Activated CD4-positive, alpha-beta T cell treated with anti-CD3 and anti-CD28 coated beads for 1 hour (primary cell): ENCODE results near the gene SRRT.

Experiments used
- DNase-seq: peaks from one replicate; pipeline ENCODE4 v3.0.0-alpha.2; 2020

The SRRT gene, protein sequence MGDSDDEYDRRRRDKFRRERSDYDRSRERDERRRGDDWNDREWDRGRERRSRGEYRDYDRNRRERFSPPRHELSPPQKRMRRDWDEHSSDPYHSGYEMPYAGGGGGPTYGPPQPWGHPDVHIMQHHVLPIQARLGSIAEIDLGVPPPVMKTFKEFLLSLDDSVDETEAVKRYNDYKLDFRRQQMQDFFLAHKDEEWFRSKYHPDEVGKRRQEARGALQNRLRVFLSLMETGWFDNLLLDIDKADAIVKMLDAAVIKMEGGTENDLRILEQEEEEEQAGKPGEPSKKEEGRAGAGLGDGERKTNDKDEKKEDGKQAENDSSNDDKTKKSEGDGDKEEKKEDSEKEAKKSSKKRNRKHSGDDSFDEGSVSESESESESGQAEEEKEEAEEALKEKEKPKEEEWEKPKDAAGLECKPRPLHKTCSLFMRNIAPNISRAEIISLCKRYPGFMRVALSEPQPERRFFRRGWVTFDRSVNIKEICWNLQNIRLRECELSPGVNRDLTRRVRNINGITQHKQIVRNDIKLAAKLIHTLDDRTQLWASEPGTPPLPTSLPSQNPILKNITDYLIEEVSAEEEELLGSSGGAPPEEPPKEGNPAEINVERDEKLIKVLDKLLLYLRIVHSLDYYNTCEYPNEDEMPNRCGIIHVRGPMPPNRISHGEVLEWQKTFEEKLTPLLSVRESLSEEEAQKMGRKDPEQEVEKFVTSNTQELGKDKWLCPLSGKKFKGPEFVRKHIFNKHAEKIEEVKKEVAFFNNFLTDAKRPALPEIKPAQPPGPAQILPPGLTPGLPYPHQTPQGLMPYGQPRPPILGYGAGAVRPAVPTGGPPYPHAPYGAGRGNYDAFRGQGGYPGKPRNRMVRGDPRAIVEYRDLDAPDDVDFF

DNA sequence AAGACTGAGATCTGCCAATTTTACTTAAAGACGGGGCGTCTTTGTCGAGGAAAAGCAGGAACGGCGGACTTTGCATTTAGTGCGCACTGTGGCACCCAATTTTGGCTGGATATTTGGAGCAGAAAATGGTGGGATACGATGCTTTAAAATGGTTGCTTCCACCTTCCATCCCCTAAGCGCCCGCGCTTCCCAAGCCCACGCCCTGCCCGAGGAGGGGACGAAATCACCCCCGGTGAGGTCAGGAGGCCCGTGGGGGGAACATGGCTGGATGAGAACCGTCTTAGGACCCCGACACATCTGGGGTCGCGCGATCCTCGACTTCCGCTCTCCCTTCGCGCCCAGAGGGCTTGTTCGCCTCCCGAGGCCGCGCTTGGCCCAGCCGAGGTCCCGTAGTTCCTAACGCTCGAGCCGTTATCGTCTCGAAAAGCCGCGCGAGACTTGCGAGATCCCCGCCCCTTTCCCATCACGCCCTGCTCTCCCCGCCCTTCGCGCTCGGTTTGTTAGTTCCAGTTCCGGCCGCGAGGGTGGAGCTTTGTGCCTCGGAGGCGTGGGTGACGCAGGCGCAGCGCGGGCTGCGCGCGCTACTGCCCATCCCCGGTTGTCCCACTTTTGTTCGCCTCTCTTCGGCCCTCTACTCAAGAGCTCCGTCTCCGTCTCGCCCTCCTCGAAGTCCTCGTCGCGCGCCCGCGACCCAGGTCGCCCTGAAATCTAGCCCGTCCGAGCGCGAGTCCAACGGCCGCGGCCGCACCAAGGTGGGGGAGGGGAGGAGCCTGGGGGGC is at the start of gene SRRT:
Gene SRRT (plus strand): TSS at position 527 of the 779 bp plus-strand sequence. CDS start 488 bp downstream, outside the sequence.
- peak; percentile 97 for DNase-seq

DNA sequence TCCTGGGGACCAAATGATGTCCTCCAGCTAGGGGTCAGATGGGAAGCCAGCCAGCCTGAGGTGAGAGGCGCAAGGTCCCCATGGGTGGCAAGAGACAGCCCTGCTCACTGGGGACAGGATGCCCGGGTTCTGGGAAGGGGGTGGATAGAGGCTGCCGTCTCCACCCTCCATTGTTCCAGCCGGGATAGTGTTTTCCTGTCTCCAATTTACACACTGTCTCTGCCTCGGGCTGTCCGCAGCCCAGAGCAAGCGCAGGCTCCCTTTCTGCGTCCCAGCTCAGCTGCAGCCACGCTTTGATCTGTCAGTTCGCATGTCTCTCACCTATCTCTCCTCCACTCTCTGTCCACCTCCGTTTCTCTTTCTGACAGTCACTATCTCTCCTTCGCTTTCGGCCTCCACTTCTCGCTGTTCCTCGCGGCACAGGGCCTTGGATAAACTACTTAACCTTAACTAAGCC is 49.7 kb upstream of the SRRT start:
- no peak for DNase-seq

DNA sequence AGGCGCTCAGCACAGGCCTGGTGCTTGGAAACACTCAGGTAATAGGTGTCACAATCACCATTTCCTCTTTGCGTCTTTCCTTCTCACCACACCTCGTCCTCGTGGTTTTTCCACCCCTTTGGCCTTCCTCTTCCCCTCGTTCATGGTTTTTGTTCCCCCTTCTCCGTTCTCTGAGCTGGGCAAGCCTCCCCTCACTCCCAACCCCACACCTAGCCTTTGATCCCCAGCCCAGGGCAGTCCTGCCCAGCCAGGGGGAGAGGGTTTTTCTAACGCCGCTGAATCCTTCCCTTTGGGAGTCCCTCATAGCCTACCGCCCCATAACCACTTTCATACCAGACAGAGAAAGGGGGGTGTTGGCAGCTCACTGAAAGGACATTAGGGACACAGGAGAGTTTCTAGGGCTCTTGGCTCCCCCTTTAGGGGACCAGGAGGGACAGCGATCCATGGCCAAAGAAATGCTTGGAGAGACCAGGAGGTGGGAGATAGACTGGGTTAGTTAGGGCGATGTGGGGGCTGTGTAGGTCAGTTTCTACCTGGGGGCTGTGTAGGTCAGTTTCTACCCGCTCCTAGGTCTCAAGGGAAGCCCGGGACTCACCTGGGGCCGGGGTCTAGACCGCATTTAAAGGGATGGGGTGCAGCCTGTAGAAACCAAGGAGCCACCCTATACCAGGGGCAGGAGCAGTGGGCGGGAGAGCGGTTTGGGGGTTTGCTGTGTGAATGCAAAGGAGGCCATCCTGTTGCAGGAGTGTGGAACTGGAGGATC is 49.0 kb upstream of the SRRT start:
- no peak for DNase-seq

DNA sequence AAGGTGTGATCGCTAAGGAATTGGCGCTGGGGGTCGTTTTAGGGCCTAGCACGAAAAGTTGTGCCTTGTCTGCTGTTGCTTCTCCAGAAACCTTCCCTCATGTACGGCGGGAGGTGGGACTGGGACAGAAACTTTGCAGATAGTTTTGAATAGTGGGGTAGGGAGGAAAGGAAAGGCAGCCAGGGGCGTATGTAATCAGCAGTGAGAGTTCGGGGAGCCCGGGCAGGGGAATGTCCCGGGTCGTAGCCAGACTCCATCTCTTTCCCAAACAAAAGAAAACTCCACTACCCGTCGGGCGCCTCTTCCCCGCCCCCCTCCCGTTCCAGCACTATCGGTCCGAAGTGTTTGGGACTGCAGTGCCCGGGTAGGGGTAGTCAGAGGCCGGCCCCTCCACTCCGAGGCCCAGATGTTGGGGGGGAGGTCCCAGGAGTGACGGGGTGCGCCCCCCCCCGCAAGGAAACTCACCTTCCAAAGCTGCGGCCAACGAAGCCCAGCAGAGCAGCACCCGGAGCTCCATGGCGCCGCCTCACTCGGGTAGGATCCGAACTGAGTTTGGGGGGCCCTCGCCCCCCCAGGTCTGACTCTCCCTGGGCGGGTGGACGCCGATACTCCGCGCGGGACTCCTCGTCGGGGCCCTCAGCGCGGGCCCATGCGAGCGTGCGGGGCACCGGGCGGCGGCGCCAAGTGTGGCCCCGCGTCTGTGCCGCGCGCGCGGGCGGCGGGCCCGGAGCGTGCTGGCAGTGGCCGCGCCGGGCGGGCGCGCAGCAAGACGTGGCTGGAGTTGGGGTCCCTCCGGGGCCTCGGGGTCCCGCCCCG is 48.2 kb upstream of the SRRT start:
- no peak for DNase-seq

DNA sequence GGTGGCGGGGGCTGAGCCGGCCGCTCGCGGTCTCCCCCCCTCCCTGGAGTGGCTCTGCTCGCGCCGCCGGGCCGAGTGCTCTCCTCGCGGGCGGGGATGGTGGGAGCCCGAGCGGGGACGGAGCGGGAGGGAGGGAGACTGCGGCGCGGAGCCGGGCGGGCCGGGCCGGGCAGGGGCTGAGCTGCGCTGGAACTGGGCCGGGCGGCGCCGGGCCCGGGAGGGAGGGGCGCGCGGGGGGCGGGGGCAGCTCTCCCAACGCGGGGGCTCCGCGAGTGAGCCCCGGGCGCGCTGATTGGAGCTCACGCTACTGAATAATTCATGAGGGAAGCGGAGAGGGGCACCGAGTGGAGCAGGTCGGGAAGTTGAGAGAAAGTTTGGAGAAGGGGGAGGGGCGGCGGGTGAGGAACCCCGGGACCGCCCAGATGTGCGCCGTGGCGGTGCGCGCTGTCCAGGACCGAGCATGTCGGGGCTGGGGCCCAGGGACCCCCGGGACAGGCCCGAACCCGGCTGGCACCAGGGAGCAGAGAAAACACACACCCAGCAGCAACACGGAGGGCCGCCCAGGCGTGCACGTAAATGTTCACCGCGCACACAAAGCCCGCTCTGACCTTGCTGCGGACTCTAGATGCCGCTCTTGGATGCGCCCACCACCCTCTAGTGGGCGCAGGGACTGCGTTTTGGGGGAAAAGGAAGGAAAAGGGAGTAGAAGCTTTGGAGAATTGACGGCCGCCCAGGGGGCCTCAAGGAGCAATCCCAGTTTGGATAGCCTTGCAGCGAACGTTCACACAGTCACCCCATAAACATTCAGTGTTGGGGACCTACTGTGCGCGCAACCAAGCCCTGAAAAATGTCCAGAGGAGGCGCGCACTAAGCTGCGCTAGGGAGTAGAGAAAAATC is 47.3 kb upstream of the SRRT start, which contains the start of gene EPHB4:
Gene EPHB4 (minus strand): TSS at position 194 of the 897 bp plus-strand sequence. CDS start 493 bp downstream, outside the sequence.
- DNase-seq = no peak

DNA sequence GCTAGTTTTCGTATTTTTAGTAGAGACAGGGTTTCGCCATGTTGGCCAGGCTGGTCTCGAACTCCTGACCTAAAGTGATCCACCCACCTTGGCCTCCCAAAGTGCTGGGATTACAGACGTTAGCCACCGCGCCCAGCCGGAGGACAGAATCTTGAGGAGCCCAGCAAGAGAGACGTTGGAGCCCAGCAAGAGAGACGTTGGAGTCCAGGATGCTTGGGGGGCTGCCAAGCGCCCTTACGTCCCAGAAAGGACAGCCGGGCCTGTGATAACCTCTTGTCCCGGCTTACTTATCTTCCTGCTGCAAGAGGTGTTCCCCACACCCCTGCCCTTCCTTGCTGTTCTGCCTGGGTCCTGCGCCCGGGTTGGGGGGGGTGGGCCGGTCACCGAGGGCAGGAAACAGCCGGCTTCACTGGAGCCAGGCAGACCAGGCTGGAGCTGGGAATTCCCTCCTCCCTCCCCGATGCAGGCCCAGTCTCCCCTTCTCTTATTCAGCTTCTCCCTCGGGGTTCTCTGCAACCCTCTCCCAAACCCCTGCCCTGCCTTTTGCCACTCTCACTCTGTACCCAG is 45.7 kb upstream of the SRRT start:
- DNase-seq = no peak

DNA sequence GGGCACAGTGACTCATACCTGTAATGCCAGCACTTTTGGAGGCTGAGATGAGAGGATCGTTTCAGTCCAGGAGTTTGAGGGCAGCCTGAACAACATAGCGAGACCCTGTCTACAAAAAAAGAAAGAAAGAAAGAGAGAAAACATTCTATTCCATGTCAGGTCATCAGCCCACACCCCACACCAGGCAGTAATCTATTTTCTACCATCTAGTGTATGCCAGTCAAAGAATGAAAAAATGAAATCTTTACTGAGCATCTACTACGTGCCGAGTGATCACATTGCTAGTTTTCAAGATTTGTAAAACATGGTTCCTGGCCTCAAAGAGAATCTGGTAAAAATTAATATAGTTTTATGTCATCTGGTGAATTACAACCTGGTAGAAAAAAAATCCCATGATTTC is 44.5 kb upstream of the SRRT start:
- no peak for DNase-seq

DNA sequence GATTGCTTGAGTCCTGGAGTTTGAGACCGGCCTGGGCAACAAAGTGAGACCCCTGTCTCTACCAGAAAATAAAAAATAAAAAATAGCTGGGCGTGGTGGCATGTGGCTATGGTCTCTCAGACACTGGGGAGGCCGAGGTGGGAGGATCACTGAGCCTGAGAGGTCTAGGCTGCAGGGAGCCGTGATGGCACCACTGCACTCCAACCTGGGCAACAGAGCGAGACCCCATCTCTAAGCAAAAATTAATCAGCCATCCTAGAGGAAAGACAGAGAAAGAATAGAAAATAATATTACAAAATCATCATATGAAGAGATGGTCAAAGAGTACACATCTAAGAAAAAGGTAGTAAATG is 42.6 kb upstream of the SRRT start:
- DNase-seq = no peak

DNA sequence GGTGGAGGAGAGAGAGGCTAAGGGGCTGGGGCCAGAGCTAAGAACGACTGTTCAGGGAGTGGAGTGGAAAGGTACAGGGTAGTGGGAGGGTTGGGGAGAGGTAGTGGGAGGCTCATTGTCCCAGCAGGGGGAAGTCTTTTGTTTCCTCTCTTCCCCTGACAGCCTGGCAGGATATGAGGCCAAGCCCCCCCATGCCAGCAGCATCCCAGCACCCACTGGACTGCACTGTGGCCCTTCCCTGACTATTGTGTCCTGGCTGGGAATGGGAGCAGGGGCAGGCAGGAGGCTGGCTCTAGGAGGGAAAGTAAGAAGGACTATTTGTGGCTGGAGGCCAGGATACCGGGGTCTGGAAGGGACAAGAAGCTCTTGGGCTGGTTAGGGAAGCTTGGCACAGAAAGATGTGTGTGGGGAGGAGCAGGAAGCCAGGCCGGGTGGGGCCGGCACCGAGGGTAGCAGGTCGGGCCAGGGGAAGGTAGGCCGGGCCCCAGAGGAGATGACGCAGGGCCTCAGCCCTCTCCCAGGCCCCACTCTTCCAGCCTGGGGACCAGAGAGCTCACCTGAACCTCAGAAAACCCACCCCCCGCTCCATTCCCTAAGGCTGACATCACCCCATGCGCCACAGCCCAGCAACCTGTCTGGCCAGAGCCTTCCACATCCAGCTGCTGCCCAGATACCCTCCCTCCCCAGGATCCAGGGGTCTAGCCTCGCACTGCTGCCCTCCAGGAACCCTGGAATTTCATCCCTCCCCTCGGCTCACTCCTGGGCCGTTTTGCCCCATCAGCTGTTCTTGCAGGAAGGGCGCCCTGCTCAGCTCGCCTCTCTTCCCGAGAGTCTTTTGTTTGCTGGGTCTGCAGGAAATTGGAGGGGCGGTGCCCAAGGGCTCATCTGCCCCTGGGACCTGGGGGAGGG is 38.7 kb upstream of the SRRT start:
- no peak for DNase-seq

DNA sequence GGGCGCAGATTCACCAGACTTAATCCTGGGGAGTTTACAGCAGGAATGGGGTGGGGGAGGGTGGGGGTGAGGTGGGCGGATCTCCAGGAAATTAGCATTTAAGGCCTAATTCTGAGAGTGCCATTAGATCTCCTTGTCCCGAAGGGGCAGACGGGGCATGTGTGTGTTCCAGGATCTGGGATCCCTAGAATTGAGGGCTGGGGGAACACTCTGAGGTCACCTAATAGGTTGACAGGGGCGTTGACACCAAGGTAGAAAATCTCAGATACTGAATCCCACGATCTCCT is 38.1 kb upstream of the SRRT start:
- DNase-seq = no peak

DNA sequence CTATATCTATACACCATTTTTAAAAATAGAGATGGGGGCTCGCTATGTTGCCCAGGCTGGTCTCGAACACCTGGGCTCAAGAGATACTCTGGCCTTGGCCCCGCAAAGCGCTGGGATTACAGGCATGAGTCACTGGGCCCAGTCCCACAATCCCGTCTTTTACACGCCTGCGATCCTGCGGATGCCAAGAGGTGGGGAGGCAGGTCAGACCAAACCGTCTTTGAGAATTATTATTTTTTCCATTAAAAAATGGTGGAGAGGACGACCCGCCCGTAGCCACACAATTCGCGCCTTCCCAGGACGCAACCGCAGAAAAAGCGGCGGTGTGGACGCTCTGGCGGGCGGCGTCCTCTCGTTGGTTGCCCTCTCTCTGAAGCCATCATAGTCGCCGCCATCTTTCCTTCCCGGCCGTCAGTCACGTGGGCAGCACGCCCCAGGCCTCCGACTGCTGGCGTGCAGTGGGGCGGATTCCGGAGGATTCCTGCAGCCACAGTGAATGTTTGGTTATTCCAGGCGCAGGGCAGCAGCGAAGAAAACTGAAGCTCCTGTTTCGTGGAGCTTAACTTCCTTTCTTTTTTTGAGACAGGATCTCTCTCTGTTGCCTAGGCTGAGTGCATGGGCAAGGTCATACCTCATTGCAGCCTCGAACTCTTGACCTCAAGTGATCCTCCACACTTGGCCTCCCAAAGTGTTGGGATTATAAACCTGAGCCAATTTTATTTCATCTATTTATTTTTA is 37.6 kb upstream of the SRRT start:
- DNase-seq = peak; percentile 65

DNA sequence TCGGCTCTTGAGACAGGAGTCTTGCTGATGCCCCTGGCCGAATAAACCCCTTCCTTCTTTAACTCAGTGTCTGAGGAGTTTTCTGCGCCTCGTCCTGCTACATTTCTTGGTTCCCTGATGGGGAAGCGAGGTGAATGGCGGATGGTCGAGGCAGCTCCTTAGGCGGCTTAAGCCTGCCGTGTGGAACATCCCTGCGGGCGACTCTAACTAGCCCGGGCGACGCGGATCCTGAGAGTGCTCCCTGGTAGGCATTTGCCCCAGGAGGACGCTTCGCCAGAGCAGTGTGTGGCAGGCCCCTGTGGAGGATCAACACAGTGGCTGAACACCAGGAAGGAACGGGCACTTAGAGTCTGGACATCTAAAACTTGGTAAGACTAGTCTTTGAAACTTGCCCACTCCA is 35.5 kb upstream of the SRRT start:
- no peak for DNase-seq

DNA sequence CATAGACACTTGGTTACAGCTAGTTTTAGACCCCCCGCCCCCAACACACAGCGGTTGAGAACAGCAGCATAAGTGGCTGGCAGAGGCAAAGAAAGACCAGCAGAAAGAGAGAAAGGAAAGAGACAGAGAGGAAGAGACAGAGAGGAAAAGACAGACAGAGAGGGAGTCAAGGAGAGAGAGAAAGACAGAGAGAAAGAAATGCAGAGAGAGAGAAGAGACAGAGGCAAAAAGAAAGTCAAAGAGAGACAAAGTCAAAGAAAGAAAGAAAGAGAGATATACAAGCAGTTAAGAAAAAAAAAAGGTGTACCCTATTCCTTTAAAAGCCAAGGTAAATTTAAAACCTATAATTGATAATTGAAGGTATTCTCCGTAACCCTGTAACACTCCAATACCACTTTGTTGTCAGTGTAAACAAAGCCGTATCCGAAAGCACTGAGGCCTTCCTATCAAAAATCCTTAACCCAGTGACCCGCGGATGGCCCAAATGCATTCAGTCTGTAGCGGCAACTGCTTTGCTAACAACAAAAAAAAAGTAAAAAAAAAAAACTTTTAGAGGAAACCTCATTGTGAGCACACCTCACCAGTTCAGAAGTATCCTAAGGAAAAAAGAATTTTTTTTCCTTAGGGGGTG is 34.3 kb upstream of the SRRT start:
- no peak for DNase-seq

DNA sequence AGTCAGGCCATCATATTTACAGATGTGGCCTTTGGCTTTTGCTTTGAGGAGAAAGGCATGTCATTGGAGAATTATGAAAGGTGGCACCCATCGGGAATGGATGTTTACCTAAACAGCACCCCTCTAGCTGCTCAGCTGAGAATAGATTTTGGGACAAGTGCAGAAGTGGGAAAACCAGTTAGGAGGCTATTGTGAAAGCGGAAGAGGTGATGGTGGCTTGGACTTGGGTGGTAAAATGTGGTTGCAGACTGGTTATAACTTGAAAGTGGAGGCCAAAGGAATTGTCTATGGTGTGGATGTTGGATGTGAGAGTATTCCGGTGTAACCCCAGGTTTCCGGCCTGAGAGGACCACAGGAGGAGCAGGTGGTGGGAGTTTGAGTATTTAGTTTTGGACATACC is 27.5 kb upstream of the SRRT start:
- DNase-seq = no peak

DNA sequence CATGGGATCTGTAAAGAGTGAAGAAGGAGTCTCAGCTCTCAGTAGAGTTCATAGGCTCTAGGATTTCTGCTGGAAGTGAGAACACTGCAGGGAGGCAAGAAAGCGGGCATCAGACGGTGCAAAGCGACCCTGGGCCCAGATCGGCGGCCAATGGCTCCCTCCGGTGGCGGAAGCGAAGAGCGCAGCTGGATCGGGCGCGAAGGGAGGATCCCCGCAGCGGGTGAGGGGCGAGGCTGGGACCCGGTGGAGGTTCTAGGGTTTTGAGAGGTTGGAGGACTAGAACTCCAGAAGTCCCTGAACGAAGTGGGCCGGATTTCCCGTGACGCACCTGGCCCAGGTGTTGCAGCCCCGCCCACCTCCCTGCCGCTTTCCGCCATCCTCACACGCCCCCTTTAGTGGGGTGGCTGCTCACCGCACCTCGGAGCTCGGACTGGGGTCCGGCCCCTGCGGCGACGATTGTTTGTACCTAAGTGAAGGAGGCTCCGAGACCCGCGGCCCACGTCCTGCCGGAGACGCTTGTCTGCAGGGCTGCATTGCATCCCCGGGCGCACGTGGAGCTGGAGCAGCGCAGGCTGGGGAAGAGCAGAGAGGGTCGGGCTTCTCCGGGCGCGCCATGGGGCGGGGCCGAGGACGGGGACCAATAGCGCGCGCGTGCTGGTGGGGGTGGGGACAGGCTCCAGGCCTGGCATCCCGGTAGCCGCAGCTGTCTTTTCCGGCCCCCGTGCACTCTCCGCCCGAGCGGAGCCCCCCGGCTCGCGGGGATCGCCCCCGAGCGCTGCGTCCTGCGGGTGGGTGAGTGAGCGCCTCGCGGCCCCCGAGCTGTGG is 22.6 kb upstream of the SRRT start, which contains the start of gene SLC12A9:
Gene SLC12A9 (plus strand): TSS at position 666 of the 825 bp plus-strand sequence. CDS start 1,485 bp downstream, outside the sequence.
- DNase-seq = peak; percentile 71

DNA sequence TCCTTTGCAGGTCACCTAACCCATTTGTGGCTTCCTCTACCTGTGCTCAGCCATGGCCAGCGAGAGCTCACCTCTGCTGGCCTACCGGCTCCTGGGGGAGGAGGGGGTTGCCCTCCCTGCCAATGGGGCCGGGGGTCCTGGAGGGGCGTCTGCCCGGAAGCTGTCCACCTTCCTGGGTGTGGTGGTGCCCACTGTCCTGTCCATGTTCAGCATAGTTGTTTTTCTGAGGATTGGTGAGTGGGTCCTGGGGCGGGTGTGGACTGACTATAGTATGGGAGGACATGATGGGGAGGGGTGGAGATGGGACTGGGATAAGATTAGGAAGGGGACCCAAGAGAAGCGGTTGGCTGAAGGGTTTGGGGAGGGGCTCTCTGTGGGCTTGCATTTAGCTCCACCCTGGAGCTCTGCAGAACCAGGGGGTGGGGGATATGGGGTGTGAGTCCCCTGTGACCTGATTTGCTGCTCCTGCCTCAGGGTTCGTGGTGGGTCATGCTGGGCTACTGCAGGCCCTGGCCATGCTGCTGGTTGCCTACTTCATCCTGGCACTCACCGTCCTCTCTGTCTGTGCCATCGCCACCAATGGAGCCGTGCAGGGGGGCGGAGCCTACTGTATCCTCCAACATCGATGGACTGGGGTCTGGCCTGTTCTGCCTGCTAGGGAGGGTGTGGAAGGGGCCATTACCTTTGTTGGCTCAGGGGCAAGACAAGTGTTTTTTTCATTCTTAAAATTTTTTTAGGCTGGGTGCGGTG is 20.6 kb upstream of the SRRT start:
- no peak for DNase-seq
